Astrocyte (in vitro differentiated cells and primary cell): ENCODE measurements around the gene FBXW7. TPM values are rescaled to one million over a fixed set of nuclear protein-coding genes. Genes with fewer than 3 reads are reported as not detected.

Experiments
- DNase-seq: peaks from one replicate; pipeline ENCODE4 v3.0.0-alpha.2; 2010; ENCODE audit warnings: low read depth
- FAIRE-seq: peaks from 2 replicates; lab custom pipeline; 2011; peaks lifted over from hg19 to GRCh38; lab: Jason Lieb, UNC
- H2AFZ ChIP-seq: 2 replicates; pipeline ENCODE4 v1.6.0; 2012; ENCODE audit warnings: low read depth, low read length, inconsistent platforms
- H3K27ac ChIP-seq: 2 replicates; pipeline ENCODE4 v1.5.1; 2011; ENCODE audit warnings: low read depth, low read length, inconsistent platforms
- H3K27me3 ChIP-seq: 2 replicates; pipeline ENCODE4 v1.6.0; 2011; ENCODE audit warnings: low read length, inconsistent platforms; ENCODE audit not compliant: insufficient read depth
- H3K36me3 ChIP-seq: 2 replicates; pipeline ENCODE4 v1.5.1; 2011; ENCODE audit warnings: low read length, inconsistent platforms; ENCODE audit not compliant: insufficient read depth
- H3K4me1 ChIP-seq: 2 replicates; pipeline ENCODE4 v1.5.1; 2011; ENCODE audit warnings: low read length, inconsistent platforms; ENCODE audit not compliant: insufficient read depth
- H3K4me2 ChIP-seq: 2 replicates; pipeline ENCODE4 v1.6.0; 2012; ENCODE audit warnings: low read length, inconsistent platforms
- H3K4me3 ChIP-seq: 2 replicates; pipeline ENCODE4 v1.5.1; 2011; ENCODE audit warnings: low read depth, mild to moderate bottlenecking, low read length, inconsistent platforms; ENCODE audit not compliant: insufficient read depth
- H3K79me2 ChIP-seq: 2 replicates; pipeline ENCODE4 v1.6.0; 2012; ENCODE audit warnings: mild to moderate bottlenecking, low read length, inconsistent platforms; ENCODE audit not compliant: insufficient read depth
- H3K9ac ChIP-seq: 2 replicates; pipeline ENCODE4 v1.6.0; 2012; ENCODE audit warnings: mild to moderate bottlenecking, low read length, inconsistent platforms
- H3K9me3 ChIP-seq: 2 replicates; pipeline ENCODE4 v1.5.1; 2012; ENCODE audit warnings: low read depth, mild to moderate bottlenecking, low read length, inconsistent platforms; ENCODE audit not compliant: insufficient read depth
- H4K20me1 ChIP-seq: 2 replicates; pipeline ENCODE4 v1.6.0; 2012; ENCODE audit warnings: low read length, inconsistent platforms; ENCODE audit not compliant: insufficient read depth
- H3K27ac Mint-ChIP-seq: one replicate; pipeline ENCODE4 v1.8.0; 2021; ENCODE audit warnings: mild to moderate bottlenecking, mixed read lengths; ENCODE audit not compliant: unreplicated experiment
- H3K27me3 Mint-ChIP-seq: one replicate; pipeline ENCODE4 v1.8.0; 2021; ENCODE audit warnings: low read depth, mixed read lengths; ENCODE audit not compliant: unreplicated experiment
- H3K36me3 Mint-ChIP-seq: one replicate; pipeline ENCODE4 v1.8.0; 2021; ENCODE audit warnings: low read depth, mixed read lengths; ENCODE audit not compliant: unreplicated experiment
- H3K4me1 Mint-ChIP-seq: one replicate; pipeline ENCODE4 v1.8.0; 2021; ENCODE audit warnings: low read depth, mixed read lengths; ENCODE audit not compliant: unreplicated experiment
- H3K4me3 Mint-ChIP-seq: one replicate; pipeline ENCODE4 v1.8.0; 2021; ENCODE audit warnings: mild to moderate bottlenecking, moderate library complexity, mixed read lengths; ENCODE audit not compliant: unreplicated experiment
- H3K9me3 Mint-ChIP-seq: one replicate; pipeline ENCODE4 v1.8.0; 2021; ENCODE audit warnings: mild to moderate bottlenecking, mixed read lengths; ENCODE audit not compliant: unreplicated experiment
- CTCF ChIP-seq: IDR thresholded peaks from 2 replicates; pipeline ENCODE4 v1.5.1; 2011; ENCODE audit warnings: low read depth, mild to moderate bottlenecking, inconsistent platforms, low read length, moderate library complexity; ENCODE audit not compliant: insufficient read depth
- EZH2 ChIP-seq: IDR thresholded peaks from 2 replicates; pipeline ENCODE4 v1.6.1; 2012; ENCODE audit warnings: mild to moderate bottlenecking, low read length, inconsistent platforms; ENCODE audit not compliant: insufficient read depth
- total RNA-seq: library from RNA; stranded (reverse); gene quantifications from 2 replicates; pipeline ENCODE4 v1.2.1, GENCODE V29; 2021

FBXW7 gene
- total RNA-seq, 1 donor from 2014 or later: 34.7 TPM

GRCh38 chr4:152357206-152357605 lies 178.7 kb downstream of the FBXW7 start:
- H3K36me3 ChIP-seq: no peaks in the 10 kb centered on the region
- H3K4me3 ChIP-seq: no peak overlapping the region
- no peaks in the 10 kb centered on the region for H4K20me1 ChIP-seq
- Mint-ChIP-seq H3K4me3 (no peak overlapping the region), H3K9me3 (no peaks in the 10 kb centered on the region), H3K27ac (no peak overlapping the region), H3K4me1 (peaks cover 33% of the 10 kb centered on the region), H3K36me3 (no peaks in the 10 kb centered on the region), H3K27me3 (no peaks in the 10 kb centered on the region)
- H3K4me2 ChIP-seq: no peak overlapping the region
- H3K9ac ChIP-seq: no peak overlapping the region
- no peak overlapping the region for H2AFZ ChIP-seq
- no peaks in the 10 kb centered on the region for H3K9me3 ChIP-seq
- no peaks in the 10 kb centered on the region for H3K27me3 ChIP-seq
- no peaks in the 10 kb centered on the region for H3K4me1 ChIP-seq
- TF ChIP-seq EZH2: no peak
- no peak for TF ChIP-seq CTCF
- peaks cover 3% of the 10 kb centered on the region for H3K79me2 ChIP-seq
- H3K27ac ChIP-seq: no peak overlapping the region
- DNase-seq: no peak
- FAIRE-seq: no peak

GRCh38 chr4:152356428-152357034 lies 179.4 kb downstream of the FBXW7 start:
- H3K4me2 ChIP-seq: no peak overlapping the region
- H3K27ac ChIP-seq: no peak overlapping the region
- H2AFZ ChIP-seq: no peak overlapping the region
- H3K27me3 ChIP-seq: no peaks in the 10 kb centered on the region
- no peaks in the 10 kb centered on the region for H3K4me1 ChIP-seq
- FAIRE-seq (peak; percentile 85), DNase-seq (peak; percentile 15)
- H3K79me2 ChIP-seq: peaks cover 3% of the 10 kb centered on the region
- no peak overlapping the region for H3K4me3 ChIP-seq
- H3K27me3 Mint-ChIP-seq: no peaks in the 10 kb centered on the region
- H3K27ac Mint-ChIP-seq: no peak overlapping the region
- peaks cover 33% of the 10 kb centered on the region for H3K4me1 Mint-ChIP-seq
- no peak overlapping the region for H3K9ac ChIP-seq
- H3K4me3 Mint-ChIP-seq: no peak overlapping the region
- no peaks in the 10 kb centered on the region for H3K9me3 Mint-ChIP-seq
- H3K9me3 ChIP-seq: no peaks in the 10 kb centered on the region
- no peaks in the 10 kb centered on the region for H3K36me3 ChIP-seq
- no peak for TF ChIP-seq EZH2
- TF ChIP-seq CTCF: no peak
- H4K20me1 ChIP-seq: no peaks in the 10 kb centered on the region
- no peaks in the 10 kb centered on the region for H3K36me3 Mint-ChIP-seq

DNA sequence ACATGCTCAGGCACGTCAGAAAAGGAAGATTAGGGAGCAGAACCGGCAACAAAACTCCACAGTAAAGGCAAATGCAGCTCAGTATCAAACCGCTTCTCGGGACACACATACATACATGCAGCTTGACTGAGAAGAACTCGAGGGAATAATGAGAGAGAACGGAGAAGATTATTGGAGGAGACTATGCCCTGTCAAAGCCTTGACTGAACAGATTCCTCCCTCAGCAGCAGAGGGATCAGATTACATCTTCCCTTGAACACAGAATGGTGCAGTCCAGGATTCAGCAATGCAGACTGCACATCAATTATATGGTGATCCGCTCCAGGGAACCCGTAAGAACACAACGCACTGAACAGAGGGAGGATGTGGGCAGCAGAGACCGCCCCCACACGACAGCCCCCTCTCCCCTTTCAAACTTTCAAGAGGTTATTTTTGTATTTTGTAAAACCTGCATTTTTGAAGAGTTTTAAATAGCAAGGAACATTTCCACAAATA lies 183.2 kb downstream of the FBXW7 start:
- H3K36me3 Mint-ChIP-seq: no peaks in the 10 kb centered on the region
- Histone ChIP-seq H3K4me2 (peak overlapping the region; percentile 90), H2AFZ (peak overlapping the region; percentile 31), H3K27me3 (no peaks in the 10 kb centered on the region), H4K20me1 (no peaks in the 10 kb centered on the region), H3K9ac (peak overlapping the region; percentile 81), H3K4me3 (peak overlapping the region; percentile 70), H3K27ac (peak overlapping the region; percentile 64), H3K79me2 (peaks cover 11% of the 10 kb centered on the region), H3K36me3 (no peaks in the 10 kb centered on the region), H3K4me1 (no peaks in the 10 kb centered on the region), H3K9me3 (no peaks in the 10 kb centered on the region)
- H3K4me1 Mint-ChIP-seq: peaks cover 19% of the 10 kb centered on the region
- H3K27ac Mint-ChIP-seq: peak overlapping the region; percentile 6
- no peaks in the 10 kb centered on the region for H3K9me3 Mint-ChIP-seq
- no peak for TF ChIP-seq EZH2
- TF ChIP-seq CTCF: no peak
- peak; percentile 99 for DNase-seq
- H3K27me3 Mint-ChIP-seq: no peaks in the 10 kb centered on the region
- H3K4me3 Mint-ChIP-seq: peak overlapping the region; percentile 85
- FAIRE-seq: peak; percentile 99
